SK-N-SH (cell line): Measurements from ENCODE around the gene CCDC30. TPM values are rescaled to one million over a fixed set of nuclear protein-coding genes. Genes with fewer than 3 reads are reported as not detected.

Source experiments
- CTCF ChIA-PET: fragments of 300-600, 350-600 bp; formaldehyde crosslinking; extraction: SDS; loops from one replicate; lab custom pipeline; 2021; lab: Yijun Ruan, JAX
- POLR2A ChIA-PET: fragments of 350-600 bp; sonication (Branson Sonifier 250); formaldehyde crosslinking; extraction: SDS; loops from one replicate; lab custom pipeline; 2020; ENCODE audit warnings: antibody characterized with exemption, inconsistent platforms; lab: Yijun Ruan, JAX
- DNase-seq: peaks from one replicate; pipeline ENCODE4 v3.0.0; 2012
- H2AFZ ChIP-seq: fragments of 200-600 bp; sonication (generic); 2 replicates; pipeline ENCODE4 v1.8.1; 2016; ENCODE audit warnings: antibody characterized with exemption, mild to moderate bottlenecking, low read depth
- H3F3A ChIP-seq: fragments of 200-600 bp; sonication (generic); replicated peaks from 2 replicates; pipeline ENCODE3; 2016; ENCODE audit warnings: antibody characterized with exemption, mild to moderate bottlenecking; ENCODE audit not compliant: insufficient read depth
- H3K27ac ChIP-seq, 2 experiments: fragments of 200-500 bp in 1 of 2; fragments of 200-600 bp in 1 of 2; sonication (Bioruptor generic) in 1 of 2; sonication (generic), shearing (Covaris generic) in 1 of 2; 2 replicates each; pipeline versions ENCODE4 v1.5.1 to v1.6.1; 2014 to 2016; ENCODE audit warnings: low read depth in 2 of 2, inconsistent platforms in 1 of 2, low read length in 1 of 2, mild to moderate bottlenecking in 1 of 2, mixed read lengths in 1 of 2
- H3K27me3 ChIP-seq: fragments of 200-600 bp; sonication (generic), shearing (Covaris generic); 2 replicates; pipeline ENCODE4 v1.6.1; 2016; ENCODE audit warnings: mixed run types; ENCODE audit not compliant: insufficient read depth
- H3K36me3 ChIP-seq, 2 experiments: fragments of 200-500 bp in 1 of 2; fragments of 200-600 bp in 1 of 2; sonication (Bioruptor generic) in 1 of 2; sonication (generic) in 1 of 2; replicated peaks in 1 of 2; 2 replicates each; pipeline versions ENCODE3 to v1.5.1; 2014 to 2016; ENCODE audit warnings: low read length in 1 of 2, mild to moderate bottlenecking in 1 of 2; ENCODE audit not compliant: insufficient read depth in 2 of 2, control insufficient read depth in 1 of 2
- H3K4me1 ChIP-seq, 2 experiments: fragments of 200-500 bp in 1 of 2; fragments of 200-600 bp in 1 of 2; sonication (Bioruptor generic) in 1 of 2; sonication (generic), shearing (Covaris generic) in 1 of 2; 2 replicates each; pipeline versions ENCODE4 v1.5.1 to v1.6.1; 2014 to 2016; ENCODE audit warnings: low read depth in 1 of 2, low read length in 1 of 2, mixed run types in 1 of 2; ENCODE audit not compliant: insufficient read depth in 2 of 2, control insufficient read depth in 1 of 2
- H3K4me2 ChIP-seq: fragments of 200-600 bp; sonication (generic), shearing (Covaris generic); 2 replicates; pipeline ENCODE4 v1.6.1; 2017; ENCODE audit warnings: mixed run types
- H3K4me3 ChIP-seq, 2 experiments: fragments of 200-500 bp in 1 of 2; fragments of 200-600 bp in 1 of 2; sonication (Bioruptor generic) in 1 of 2; sonication (generic), shearing (Covaris generic) in 1 of 2; 2 replicates each; pipeline versions ENCODE4 v1.5.1 to v1.8.1; 2014 to 2016; ENCODE audit warnings: low read depth in 2 of 2, inconsistent platforms in 1 of 2, low read length in 1 of 2, mild to moderate bottlenecking in 1 of 2, mixed read lengths in 1 of 2, moderate library complexity in 1 of 2
- H3K79me2 ChIP-seq: fragments of 200-600 bp; sonication (generic); 2 replicates; pipeline ENCODE4 v1.8.1; 2017; ENCODE audit warnings: mild to moderate bottlenecking; ENCODE audit not compliant: insufficient read depth
- H3K9ac ChIP-seq: fragments of 200-600 bp; sonication (generic); 2 replicates; pipeline ENCODE4 v1.6.1; 2017; ENCODE audit warnings: mixed run types
- H3K9me2 ChIP-seq: fragments of 200-600 bp; sonication (generic); 2 replicates; pipeline ENCODE4 v1.6.1; 2017; ENCODE audit warnings: mixed run types
- H3K9me3 ChIP-seq: fragments of 200-600 bp; sonication (generic); 2 replicates; pipeline ENCODE4 v1.6.1; 2017; ENCODE audit warnings: mixed run types, mild to moderate bottlenecking, moderate library complexity
- H4K20me1 ChIP-seq: fragments of 200-600 bp; sonication (generic); 2 replicates; pipeline ENCODE4 v1.6.1; 2017; ENCODE audit warnings: mild to moderate bottlenecking, mixed run types; ENCODE audit not compliant: insufficient read depth
- CTCF ChIP-seq: fragments of 200-600 bp; sonication (generic); IDR thresholded peaks from 2 replicates; pipeline ENCODE4 v1.6.1; 2017; ENCODE audit warnings: antibody characterized with exemption, mild to moderate bottlenecking, moderate library complexity
- EP300 ChIP-seq, 2 experiments: IDR thresholded peaks; 2 replicates each; pipeline versions ENCODE4 v1.4.0 to v1.6.1; 2012; ENCODE audit warnings: borderline replicate concordance in 1 of 2, low read depth in 1 of 2, low read length in 1 of 2
- EZH2phosphoT487 ChIP-seq: fragments of 200-600 bp; sonication (generic); IDR thresholded peaks from 2 replicates; pipeline ENCODE4 v1.6.1; 2017; ENCODE audit warnings: low read depth, mixed run types, mild to moderate bottlenecking, antibody characterized with exemption, moderate library complexity, borderline replicate concordance
- FOSL2 ChIP-seq: IDR thresholded peaks from 2 replicates; pipeline ENCODE4 v1.4.0; 2012; ENCODE audit warnings: low read depth, mild to moderate bottlenecking, moderate library complexity, borderline replicate concordance
- FOXJ3 ChIP-seq: sonication (generic); formaldehyde crosslinking; IDR thresholded peaks from 2 replicates; pipeline ENCODE4 v1.5.1; 2020; ENCODE audit warnings: mild to moderate bottlenecking, missing genetic modification reagents
- GATA2 ChIP-seq: sonication (generic); formaldehyde crosslinking; IDR thresholded peaks from 2 replicates; pipeline ENCODE4 v1.5.0; 2020; ENCODE audit warnings: mild to moderate bottlenecking, missing genetic modification reagents
- JUND ChIP-seq: IDR thresholded peaks from 2 replicates; pipeline ENCODE4 v1.4.0; 2012
- MEF2A ChIP-seq: IDR thresholded peaks from 2 replicates; pipeline ENCODE4 v1.4.0; 2012; ENCODE audit warnings: low read depth, borderline replicate concordance
- RAD21 ChIP-seq: IDR thresholded peaks from 2 replicates; pipeline ENCODE4 v1.6.1; 2012; ENCODE audit warnings: mild to moderate bottlenecking, low read length
- RCOR1 ChIP-seq: fragments of 150-350 bp; IDR thresholded peaks from 2 replicates; pipeline ENCODE4 v1.6.1; 2017; ENCODE audit warnings: antibody characterized with exemption, low read length
- REST ChIP-seq: IDR thresholded peaks from 2 replicates; pipeline ENCODE4 v1.6.1; 2012; ENCODE audit warnings: mild to moderate bottlenecking, low read depth, low read length, moderate library complexity
- RFX5 ChIP-seq: IDR thresholded peaks from 2 replicates; pipeline ENCODE4 v1.6.1; 2012; ENCODE audit warnings: mild to moderate bottlenecking, improper control_type of control experiment, low read length
- RXRA ChIP-seq: IDR thresholded peaks from 2 replicates; pipeline ENCODE4 v1.4.0; 2012; ENCODE audit warnings: low read depth, mild to moderate bottlenecking, borderline replicate concordance
- SMC3 ChIP-seq: IDR thresholded peaks from 2 replicates; pipeline ENCODE4 v1.6.1; 2012; ENCODE audit warnings: low read depth, low read length, improper control_type of control experiment
- TEAD4 ChIP-seq: IDR thresholded peaks from 2 replicates; pipeline ENCODE4 v1.4.0; 2012; ENCODE audit warnings: mild to moderate bottlenecking, borderline replicate concordance; ENCODE audit not compliant: insufficient read depth
- USF2 ChIP-seq: fragments of 150-350 bp; IDR thresholded peaks from 2 replicates; pipeline ENCODE4 v1.6.1; 2017; ENCODE audit warnings: antibody characterized with exemption, low read length, low read depth, borderline replicate concordance
- whole genome bisulfite sequencing: methylation state at CpG from one replicate; pipeline ENCODE4 v1.1.6; 2017; ENCODE audit warnings: low lambda C conversion rate; 5-methylcytosine and 5-hydroxymethylcytosine counted together
- polyA plus RNA-seq, 3 experiments: library from polyadenylated mRNA; depleted of rRNA; stranded (reverse); fragments of >200 nt; gene quantifications; 2 replicates each; pipeline ENCODE4 v1.2.3, GENCODE V29; 2012
- TF ChIP-seq, protein P1 (sequence below): IDR thresholded peaks from 2 replicates; pipeline ENCODE4 v1.4.0; 2012; ENCODE audit warnings: low read depth, borderline replicate concordance

Gene CCDC30
- polyA plus RNA-seq, 1 of the 3 experiments (the other 2 are of a cell fraction) = 0.94 TPM

GRCh38 chr1:42576935-42577334 lies 113.8 kb downstream of the CCDC30 start:
- TF ChIP-seq RCOR1 (no peak), RAD21 (no peak), MEF2A (no peak), CTCF (no peak), GATA2 (no peak), TEAD4 (no peak), FOSL2 (no peak), SMC3 (no peak), USF2 (no peak), RFX5 (no peak), EP300 (IDR thresholded peaks at IDR 0.05; ENCODE audit: borderline replicate concordance in 1 of 2, low read depth in 1 of 2, low read length in 1 of 2) (no peak)
- TF ChIP-seq, protein P1, sequence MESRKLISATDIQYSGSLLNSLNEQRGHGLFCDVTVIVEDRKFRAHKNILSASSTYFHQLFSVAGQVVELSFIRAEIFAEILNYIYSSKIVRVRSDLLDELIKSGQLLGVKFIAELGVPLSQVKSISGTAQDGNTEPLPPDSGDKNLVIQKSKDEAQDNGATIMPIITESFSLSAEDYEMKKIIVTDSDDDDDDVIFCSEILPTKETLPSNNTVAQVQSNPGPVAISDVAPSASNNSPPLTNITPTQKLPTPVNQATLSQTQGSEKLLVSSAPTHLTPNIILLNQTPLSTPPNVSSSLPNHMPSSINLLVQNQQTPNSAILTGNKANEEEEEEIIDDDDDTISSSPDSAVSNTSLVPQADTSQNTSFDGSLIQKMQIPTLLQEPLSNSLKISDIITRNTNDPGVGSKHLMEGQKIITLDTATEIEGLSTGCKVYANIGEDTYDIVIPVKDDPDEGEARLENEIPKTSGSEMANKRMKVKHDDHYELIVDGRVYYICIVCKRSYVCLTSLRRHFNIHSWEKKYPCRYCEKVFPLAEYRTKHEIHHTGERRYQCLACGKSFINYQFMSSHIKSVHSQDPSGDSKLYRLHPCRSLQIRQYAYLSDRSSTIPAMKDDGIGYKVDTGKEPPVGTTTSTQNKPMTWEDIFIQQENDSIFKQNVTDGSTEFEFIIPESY = no peak
- no peaks in the 10 kb centered on the region for H3K27me3 ChIP-seq
- H3F3A ChIP-seq = no peaks in the 10 kb centered on the region
- no peak overlapping the region for H3K4me3 ChIP-seq
- CTCF ChIA-PET = interaction anchor here (0.7 to 2.8 kb wide), 4 partner anchors 19 to 497 kb away, joined by 3 to 32 read pairs (median 5); no protein-coding TSS in a partner anchor
- no peak overlapping the region for H3K4me2 ChIP-seq
- no peaks in the 10 kb centered on the region for H3K79me2 ChIP-seq
- H3K9me3 ChIP-seq = no peaks in the 10 kb centered on the region
- no peaks in the 10 kb centered on the region for H3K36me3 ChIP-seq
- H4K20me1 ChIP-seq = no peaks in the 10 kb centered on the region
- no peak overlapping the region for H3K9ac ChIP-seq
- H3K9me2 ChIP-seq = no peaks in the 10 kb centered on the region
- H2AFZ ChIP-seq = no peak overlapping the region
- H3K4me1 ChIP-seq = no peaks in the 10 kb centered on the region
- DNase-seq = no peak
- 28% methylated on average over 1 of the region's 1 CpG for WGBS
- POLR2A ChIA-PET = no interaction called here
- H3K27ac ChIP-seq = no peak overlapping the region

DNA sequence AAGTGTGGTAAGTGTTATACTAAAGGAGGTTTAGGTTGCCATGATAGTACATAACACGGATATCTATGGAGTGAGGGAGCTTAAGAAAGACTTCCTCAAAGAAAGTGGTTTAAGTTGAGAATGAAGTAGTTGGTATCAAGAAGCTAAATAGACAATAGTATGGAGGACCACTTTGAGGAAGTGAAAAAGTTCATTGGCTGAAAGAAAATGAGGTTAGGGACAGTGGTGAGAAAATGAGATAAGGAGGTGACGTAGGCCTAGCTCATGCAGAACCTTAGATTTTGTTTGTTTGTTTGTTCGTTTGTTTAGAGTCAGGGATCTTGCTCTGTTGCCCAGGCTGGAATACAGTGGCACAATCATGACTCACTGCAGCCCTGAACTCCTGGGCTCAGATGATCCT lies 122.9 kb downstream of the CCDC30 start:
- CTCF ChIA-PET = interaction anchor here (0.8 to 2.7 kb wide), 2 partner anchors 161 to 171 kb away, joined by 4 to 6 read pairs; no protein-coding TSS in a partner anchor
- H3K9me2 ChIP-seq = no peaks in the 10 kb centered on the region
- 50% methylated on average over 3 of the region's 3 CpGs for WGBS
- TF ChIP-seq FOXJ3 (CRISPR knock-in tag) = no peak
- TF ChIP-seq EZH2phosphoT487 = no peak
- no peak for TF ChIP-seq JUND
- TF ChIP-seq CTCF = no peak
- no peak for TF ChIP-seq REST
- TF ChIP-seq RXRA = no peak
- TF ChIP-seq SMC3 = no peak
- TF ChIP-seq FOSL2 = no peak

More for the DNA sequence above, 122.9 kb downstream of the CCDC30 start:
- Histone ChIP-seq H3F3A (no peaks in the 10 kb centered on the region), H3K79me2 (no peaks in the 10 kb centered on the region), H3K9me3 (peaks cover 7% of the 10 kb centered on the region; the same call in 1 of the 2 replicates), H3K36me3 (no peaks in the 10 kb centered on the region), H3K27me3 (no peaks in the 10 kb centered on the region), H3K4me2 (no peak overlapping the region), H3K27ac (no peak overlapping the region), H4K20me1 (no peaks in the 10 kb centered on the region), H3K4me1 (no peaks in the 10 kb centered on the region), H3K4me3 (no peak overlapping the region), H3K9ac (no peak overlapping the region), H2AFZ (no peak overlapping the region)
- DNase-seq = no peak
- POLR2A ChIA-PET = no interaction called here
